Measurements from ENCODE around the gene KLK11. TPM values are rescaled to one million over a fixed set of nuclear protein-coding genes. Genes with fewer than 3 reads are reported as not detected.

The KLK11 gene
- total RNA-seq, 4 donors from 2014 or later = 1.3 TPM; not detected in 3

- Histone ChIP-seq H3K4me3 (no peak overlapping the region), H3K9me3 (no peaks in the 10 kb centered on the region), H3K36me3 (no peaks in the 10 kb centered on the region), H3K27me3 (peaks cover 0 to 25% of the 10 kb centered on the region in 2 donors), H3K27ac (no peak overlapping the region), H3K4me1 (peaks cover 0 to 14% (median 0%) of the 10 kb centered on the region in 4 donors)
- TF ChIP-seq POLR2A (IDR thresholded peaks at IDR 0.05) (no peak), CTCF (IDR thresholded peaks at IDR 0.05) (no peak), EP300 (IDR thresholded peaks at IDR 0.05) (no peak)
- 68 to 75% methylated on average over 7 of the region's 7 CpGs for WGBS, 2 donors
- DNase-seq (ENCODE audit: low spot score in 2 of 2) = no peak
These were observed 40.2 kb upstream of the KLK11 start for GRCh38 chr19:51066393-51067186.

GRCh38 chr19:51065221-51065960, 39.0 kb upstream of the KLK11 start:
- TF ChIP-seq EP300 (IDR thresholded peaks at IDR 0.05) (no peak), CTCF (IDR thresholded peaks at IDR 0.05) (no peak), POLR2A (IDR thresholded peaks at IDR 0.05) (no peak)
- Histone ChIP-seq H3K9me3 (no peaks in the 10 kb centered on the region), H3K27me3 (peaks cover 0 to 25% of the 10 kb centered on the region in 2 donors), H3K27ac (no peak overlapping the region), H3K4me3 (peak overlapping the region in 1 of 4 donors; percentile 36), H3K36me3 (no peaks in the 10 kb centered on the region), H3K4me1 (peaks cover 0 to 14% (median 0%) of the 10 kb centered on the region in 4 donors)
- DNase-seq (ENCODE audit: low spot score in 2 of 2) = no peak
- WGBS, 2 donors = 9 to 11% methylated on average over 25 of the region's 25 CpGs

- Histone ChIP-seq H3K9me3 (no peaks in the 10 kb centered on the region), H3K27me3 (peaks cover 0 to 25% of the 10 kb centered on the region in 2 donors), H3K4me1 (peaks cover 0 to 14% (median 0%) of the 10 kb centered on the region in 4 donors), H3K36me3 (no peaks in the 10 kb centered on the region), H3K27ac (no peak within 1 kb of the TSS), H3K4me3 (peak within 1 kb of the TSS in 1 of 4 donors; percentile 36)
- TF ChIP-seq POLR2A (IDR thresholded peaks at IDR 0.05) = no peak
- TF ChIP-seq CTCF (IDR thresholded peaks at IDR 0.05) = no peak
- no peak for TF ChIP-seq EP300 (IDR thresholded peaks at IDR 0.05)
- no peak for DNase-seq (ENCODE audit: low spot score in 2 of 2)
- WGBS, 2 donors = 17 to 19% methylated on average over 28 to 34 of the region's 38 CpGs
These were observed 38.3 kb upstream of the KLK11 start, which contains the start of gene KLK13 for GRCh38 chr19:51064534-51065220. TSS of gene KLK13 (minus strand) at chr19:51065092. CDS start at chr19:51065067, 25 bp downstream.

GRCh38 chr19:51063664-51064063, 37.2 kb upstream of the KLK11 start:
- no peaks in the 10 kb centered on the region for H3K36me3 ChIP-seq
- TF ChIP-seq POLR2A (IDR thresholded peaks at IDR 0.05) (no peak), CTCF (IDR thresholded peaks at IDR 0.05) (no peak), EP300 (IDR thresholded peaks at IDR 0.05) (no peak)
- no peak overlapping the region for H3K27ac ChIP-seq
- WGBS, 2 donors = 73 to 82% methylated on average over 7 of the region's 7 CpGs
- no peak overlapping the region for H3K4me3 ChIP-seq
- H3K9me3 ChIP-seq = no peaks in the 10 kb centered on the region
- H3K27me3 ChIP-seq = peaks cover 0 to 25% of the 10 kb centered on the region in 2 donors
- DNase-seq (ENCODE audit: low spot score in 2 of 2) = no peak
- H3K4me1 ChIP-seq = peaks cover 0 to 14% (median 0%) of the 10 kb centered on the region in 4 donors

All from tibial nerve (tissue), 4 donors.